Measurements from ENCODE around the gene CCDC50.

The CCDC50 gene

GRCh38 chr3:191343913-191344312, 14.7 kb downstream of the CCDC50 start:
- Histone ChIP-seq H3K4me1 (ENCODE audit: insufficient read depth, low read length) (no peaks in the 10 kb centered on the region), H3K27me3 (ENCODE audit: insufficient read depth, low read length) (no peaks in the 10 kb centered on the region), H3K9me3 (ENCODE audit: low read length) (no peaks in the 10 kb centered on the region), H2AFZ (ENCODE audit: low read depth, low read length) (no peak overlapping the region), H3K4me3 (ENCODE audit: low read length) (no peak overlapping the region), H3K36me3 (ENCODE audit: insufficient read depth, low read length) (no peaks in the 10 kb centered on the region)

DNA sequence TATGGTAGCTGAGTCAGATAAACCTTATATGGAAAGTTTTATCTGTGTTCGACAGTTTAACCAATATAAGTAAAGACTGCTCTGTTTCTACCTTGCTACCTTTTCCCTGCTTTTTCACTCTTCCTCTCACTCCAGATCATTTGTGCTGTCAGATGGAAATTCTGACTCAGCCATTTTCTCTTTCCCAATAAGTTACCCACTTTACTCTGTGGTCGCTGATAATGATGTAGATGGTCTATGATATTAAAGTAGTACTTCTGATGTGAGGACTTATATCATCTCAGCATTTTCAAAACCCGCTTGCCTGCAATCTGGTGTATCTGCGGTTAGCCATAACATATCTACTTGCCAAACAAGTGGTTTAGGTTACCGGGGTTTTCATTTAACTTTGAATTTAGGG, 16.1 kb downstream of the CCDC50 start:
- Histone ChIP-seq H2AFZ (ENCODE audit: low read depth, low read length) (no peak overlapping the region), H3K27me3 (ENCODE audit: insufficient read depth, low read length) (no peaks in the 10 kb centered on the region), H3K9me3 (ENCODE audit: low read length) (no peaks in the 10 kb centered on the region), H3K4me3 (ENCODE audit: low read length) (no peak overlapping the region), H3K36me3 (ENCODE audit: insufficient read depth, low read length) (no peaks in the 10 kb centered on the region), H3K4me1 (ENCODE audit: insufficient read depth, low read length) (no peaks in the 10 kb centered on the region)

GRCh38 chr3:191347228-191347627, 18.0 kb downstream of the CCDC50 start:
- Histone ChIP-seq H3K4me1 (ENCODE audit: insufficient read depth, low read length) (peaks cover 3% of the 10 kb centered on the region), H3K36me3 (ENCODE audit: insufficient read depth, low read length) (no peaks in the 10 kb centered on the region), H3K4me3 (ENCODE audit: low read length) (no peak overlapping the region), H3K27me3 (ENCODE audit: insufficient read depth, low read length) (no peaks in the 10 kb centered on the region), H2AFZ (ENCODE audit: low read depth, low read length) (no peak overlapping the region), H3K9me3 (ENCODE audit: low read length) (no peaks in the 10 kb centered on the region)

- Histone ChIP-seq H3K4me1 (ENCODE audit: insufficient read depth, low read length) (peaks cover 6% of the 10 kb centered on the region), H3K36me3 (ENCODE audit: insufficient read depth, low read length) (no peaks in the 10 kb centered on the region), H2AFZ (ENCODE audit: low read depth, low read length) (no peak overlapping the region), H3K4me3 (ENCODE audit: low read length) (no peak overlapping the region), H3K9me3 (ENCODE audit: low read length) (no peaks in the 10 kb centered on the region), H3K27me3 (ENCODE audit: insufficient read depth, low read length) (no peaks in the 10 kb centered on the region)
These were observed 18.9 kb downstream of the CCDC50 start for GRCh38 chr3:191348098-191348497.

- Histone ChIP-seq H3K36me3 (ENCODE audit: insufficient read depth, low read length) (no peaks in the 10 kb centered on the region), H2AFZ (ENCODE audit: low read depth, low read length) (no peak overlapping the region), H3K4me3 (ENCODE audit: low read length) (no peak overlapping the region), H3K4me1 (ENCODE audit: insufficient read depth, low read length) (peaks cover 6% of the 10 kb centered on the region), H3K27me3 (ENCODE audit: insufficient read depth, low read length) (no peaks in the 10 kb centered on the region), H3K9me3 (ENCODE audit: low read length) (no peaks in the 10 kb centered on the region)
These were observed 21.3 kb downstream of the CCDC50 start for GRCh38 chr3:191350396-191351090.

DNA sequence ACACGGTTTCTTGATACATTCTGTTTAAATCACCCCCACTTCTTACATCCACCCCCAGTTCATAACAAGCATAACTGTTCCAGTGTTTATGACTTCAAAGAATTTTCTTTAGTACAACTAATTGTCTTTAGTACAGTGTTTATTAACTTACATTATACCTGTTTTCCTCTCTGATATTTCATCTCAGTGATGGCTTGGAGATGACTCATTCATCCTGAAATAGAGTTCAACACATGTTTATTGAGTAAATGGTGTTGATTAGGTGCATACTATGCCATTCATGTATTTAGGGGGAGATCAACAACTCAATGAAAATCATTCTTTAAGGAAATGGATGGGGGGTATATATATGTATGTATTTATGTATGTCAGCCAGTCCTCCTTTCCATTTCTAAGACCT, 22.8 kb downstream of the CCDC50 start:
- no peaks in the 10 kb centered on the region for H3K9me3 ChIP-seq (ENCODE audit: low read length)
- H3K27me3 ChIP-seq (ENCODE audit: insufficient read depth, low read length) = no peaks in the 10 kb centered on the region
- peaks cover 6% of the 10 kb centered on the region for H3K4me1 ChIP-seq (ENCODE audit: insufficient read depth, low read length)

GRCh38 chr3:191353022-191353777, 24.0 kb downstream of the CCDC50 start:
- H3K4me1 ChIP-seq (ENCODE audit: insufficient read depth, low read length) = peaks cover 6% of the 10 kb centered on the region
- H2AFZ ChIP-seq (ENCODE audit: low read depth, low read length) = no peak overlapping the region
- H3K9me3 ChIP-seq (ENCODE audit: low read length) = no peaks in the 10 kb centered on the region
- H3K4me3 ChIP-seq (ENCODE audit: low read length) = no peak overlapping the region
- peaks cover 11% of the 10 kb centered on the region for H3K36me3 ChIP-seq (ENCODE audit: insufficient read depth, low read length)
- no peaks in the 10 kb centered on the region for H3K27me3 ChIP-seq (ENCODE audit: insufficient read depth, low read length)

More for the DNA sequence above, 22.8 kb downstream of the CCDC50 start:
- Histone ChIP-seq H3K36me3 (ENCODE audit: insufficient read depth, low read length) (no peaks in the 10 kb centered on the region), H2AFZ (ENCODE audit: low read depth, low read length) (no peak overlapping the region), H3K4me3 (ENCODE audit: low read length) (no peak overlapping the region)

DNA sequence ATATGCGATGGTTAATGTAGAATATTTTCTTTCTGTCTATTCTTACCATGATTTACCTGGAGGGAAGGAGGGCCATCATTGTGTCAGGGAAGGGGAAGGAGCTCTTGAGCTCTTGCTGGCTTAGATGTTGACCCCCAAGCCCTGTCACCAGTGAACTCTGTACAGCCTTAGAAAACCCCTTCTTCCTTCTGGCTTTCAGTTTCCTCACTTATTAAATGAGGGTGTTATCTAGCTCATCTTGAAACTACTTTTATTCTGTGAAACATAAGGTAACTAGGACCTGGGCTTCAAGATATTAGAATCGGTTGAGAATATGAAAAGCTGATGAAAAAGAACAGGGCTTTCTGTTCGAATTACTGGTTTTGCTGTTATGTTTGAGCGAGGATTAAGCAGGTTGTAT, 26.2 kb downstream of the CCDC50 start:
- peaks cover 33% of the 10 kb centered on the region for H3K36me3 ChIP-seq (ENCODE audit: insufficient read depth, low read length)
- H3K27me3 ChIP-seq (ENCODE audit: insufficient read depth, low read length) = no peaks in the 10 kb centered on the region
- H2AFZ ChIP-seq (ENCODE audit: low read depth, low read length) = no peak overlapping the region
- H3K4me3 ChIP-seq (ENCODE audit: low read length) = no peak overlapping the region
- peaks cover 2% of the 10 kb centered on the region for H3K9me3 ChIP-seq (ENCODE audit: low read length)
- peaks cover 6% of the 10 kb centered on the region for H3K4me1 ChIP-seq (ENCODE audit: insufficient read depth, low read length)

GRCh38 chr3:191356631-191357439, 27.6 kb downstream of the CCDC50 start:
- no peaks in the 10 kb centered on the region for H3K27me3 ChIP-seq (ENCODE audit: insufficient read depth, low read length)
- peaks cover 4% of the 10 kb centered on the region for H3K9me3 ChIP-seq (ENCODE audit: low read length)
- peaks cover 9% of the 10 kb centered on the region for H3K4me1 ChIP-seq (ENCODE audit: insufficient read depth, low read length)
- no peak overlapping the region for H3K4me3 ChIP-seq (ENCODE audit: low read length)
- H2AFZ ChIP-seq (ENCODE audit: low read depth, low read length) = no peak overlapping the region
- H3K36me3 ChIP-seq (ENCODE audit: insufficient read depth, low read length) = peaks cover 47% of the 10 kb centered on the region

- H3K27me3 ChIP-seq (ENCODE audit: insufficient read depth, low read length) = no peaks in the 10 kb centered on the region
- H2AFZ ChIP-seq (ENCODE audit: low read depth, low read length) = no peak overlapping the region
- no peak overlapping the region for H3K4me3 ChIP-seq (ENCODE audit: low read length)
- H3K9me3 ChIP-seq (ENCODE audit: low read length) = peaks cover 4% of the 10 kb centered on the region
- peaks cover 57% of the 10 kb centered on the region for H3K36me3 ChIP-seq (ENCODE audit: insufficient read depth, low read length)
- peaks cover 8% of the 10 kb centered on the region for H3K4me1 ChIP-seq (ENCODE audit: insufficient read depth, low read length)
These were observed 28.7 kb downstream of the CCDC50 start for GRCh38 chr3:191357909-191358308.

DNA sequence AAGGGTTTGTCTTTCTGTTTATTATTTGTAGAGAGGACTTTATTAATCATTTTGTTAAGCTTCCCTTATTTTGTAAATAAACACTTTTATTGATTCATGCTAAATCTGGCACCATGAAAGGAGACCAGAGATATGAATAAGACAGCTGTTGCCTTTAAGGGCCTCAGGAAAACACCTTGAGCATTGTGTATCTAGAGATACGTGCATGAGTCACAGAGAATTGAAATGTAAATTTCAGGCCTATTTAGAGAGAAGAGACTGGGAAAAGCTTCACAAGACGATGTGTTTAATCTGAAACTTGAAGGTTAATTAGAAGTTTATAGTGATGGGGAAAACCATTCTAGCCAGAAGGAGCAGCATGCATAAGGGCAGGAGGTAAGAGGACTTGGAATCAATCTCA, 29.7 kb downstream of the CCDC50 start:
- Histone ChIP-seq H3K9me3 (ENCODE audit: low read length) (peaks cover 4% of the 10 kb centered on the region), H2AFZ (ENCODE audit: low read depth, low read length) (no peak overlapping the region), H3K36me3 (ENCODE audit: insufficient read depth, low read length) (peaks cover 64% of the 10 kb centered on the region), H3K4me1 (ENCODE audit: insufficient read depth, low read length) (peaks cover 6% of the 10 kb centered on the region), H3K4me3 (ENCODE audit: low read length) (no peak overlapping the region), H3K27me3 (ENCODE audit: insufficient read depth, low read length) (no peaks in the 10 kb centered on the region)

GRCh38 chr3:191360620-191361019, 31.4 kb downstream of the CCDC50 start:
- no peaks in the 10 kb centered on the region for H3K27me3 ChIP-seq (ENCODE audit: insufficient read depth, low read length)
- H3K4me1 ChIP-seq (ENCODE audit: insufficient read depth, low read length) = peaks cover 6% of the 10 kb centered on the region
- no peak overlapping the region for H3K4me3 ChIP-seq (ENCODE audit: low read length)
- H3K9me3 ChIP-seq (ENCODE audit: low read length) = peaks cover 4% of the 10 kb centered on the region
- peaks cover 72% of the 10 kb centered on the region for H3K36me3 ChIP-seq (ENCODE audit: insufficient read depth, low read length)
- H2AFZ ChIP-seq (ENCODE audit: low read depth, low read length) = no peak overlapping the region

GRCh38 chr3:191361456-191361855, 32.3 kb downstream of the CCDC50 start:
- Histone ChIP-seq H3K36me3 (ENCODE audit: insufficient read depth, low read length) (peaks cover 78% of the 10 kb centered on the region), H3K4me3 (ENCODE audit: low read length) (no peak overlapping the region), H3K4me1 (ENCODE audit: insufficient read depth, low read length) (peaks cover 6% of the 10 kb centered on the region), H2AFZ (ENCODE audit: low read depth, low read length) (no peak overlapping the region), H3K27me3 (ENCODE audit: insufficient read depth, low read length) (no peaks in the 10 kb centered on the region), H3K9me3 (ENCODE audit: low read length) (peaks cover 4% of the 10 kb centered on the region)
